ENCODE data around the gene C1QTNF5. TPM values are rescaled to one million over a fixed set of nuclear protein-coding genes. Genes with fewer than 3 reads are reported as not detected.

C1QTNF5 gene
- polyA plus RNA-seq, 5 donors: 36.0 to 70.5 (median 41.8) TPM

- DNase-seq: no peak
Observed at GRCh38 chr11:119319700-119320239, 20.9 kb downstream of the C1QTNF5 start.

GRCh38 chr11:119319136-119319699, 21.5 kb downstream of the C1QTNF5 start:
- no peak for DNase-seq

GRCh38 chr11:119318240-119319135, 22.2 kb downstream of the C1QTNF5 start:
- DNase-seq: no peak

- DNase-seq: no peak
Observed at GRCh38 chr11:119317592-119318239, 23.0 kb downstream of the C1QTNF5 start.

- DNase-seq: peak in 1 of 2 donors; percentile 59
Observed at GRCh38 chr11:119316729-119317591, 23.7 kb downstream of the C1QTNF5 start, which contains the start of gene MCAM. Gene MCAM (minus strand): TSS chr11:119317130. CDS start chr11:119317101, 29 bp downstream.

GRCh38 chr11:119316016-119316728, 24.5 kb downstream of the C1QTNF5 start:
- peak in 1 of 2 donors; percentile 42 for DNase-seq

GRCh38 chr11:119315131-119316015, 25.3 kb downstream of the C1QTNF5 start:
- no peak for DNase-seq

GRCh38 chr11:119314726-119315125, 26.0 kb downstream of the C1QTNF5 start:
- DNase-seq: no peak

GRCh38 chr11:119310682-119311052, 30.0 kb downstream of the C1QTNF5 start:
- no peak for DNase-seq

- DNase-seq: no peak
Observed at GRCh38 chr11:119309953-119310681, 30.6 kb downstream of the C1QTNF5 start.

GRCh38 chr11:119309411-119309810, 31.3 kb downstream of the C1QTNF5 start:
- DNase-seq: no peak

- DNase-seq: no peak
Observed at GRCh38 chr11:119307974-119308373, 32.7 kb downstream of the C1QTNF5 start.

GRCh38 chr11:119307219-119307618, 33.5 kb downstream of the C1QTNF5 start:
- no peak for DNase-seq

- no peak for DNase-seq
Observed at GRCh38 chr11:119306373-119306890, 34.3 kb downstream of the C1QTNF5 start.

GRCh38 chr11:119305556-119306372, 34.9 kb downstream of the C1QTNF5 start:
- DNase-seq: no peak

GRCh38 chr11:119303227-119303718, 37.4 kb downstream of the C1QTNF5 start:
- no peak for DNase-seq

- no peak for DNase-seq
Observed at GRCh38 chr11:119300198-119300964, 40.3 kb downstream of the C1QTNF5 start.
